HCT116 (cell line): Measurements from ENCODE around the gene SLC2A14. TPM values are rescaled to one million over a fixed set of nuclear protein-coding genes. Genes with fewer than 3 reads are reported as not detected.

Experiments
- ATAC-seq: fragments of 200-7000 bp; cut with Tn5 transposase; 2 replicates; pipeline ENCODE4 v1.9.1; 2020; ENCODE audit warnings: mild to moderate bottlenecking, moderate library complexity
- BruUV-seq: library from RNA; stranded (reverse); fragments of 400-500 nt; replicated peaks from 2 replicates; lab custom pipeline; 2021; lab: Mats Ljungman, UMichigan
- CTCF ChIA-PET: fragments of 300-600 bp; sonication (Branson Sonifier 250); formaldehyde crosslinking; loops from one replicate; lab custom pipeline; 2021; ENCODE audit warnings: antibody characterized with exemption; lab: Charles Lee
- POLR2A ChIA-PET: fragments of 300-600, 350-600 bp; sonication (Branson Sonifier 250); formaldehyde crosslinking; loops from one replicate; lab custom pipeline; 2021; ENCODE audit warnings: antibody characterized with exemption; lab: Charles Lee
- RAD21 ChIA-PET, 2 experiments: fragments of 300-600 bp; sonication (Branson Sonifier 250); formaldehyde crosslinking; loops; one replicate each; lab custom pipeline; 2023; ENCODE audit warnings: low total read pairs in 2 of 2; ENCODE audit not compliant: uncharacterized antibody in 2 of 2, unreplicated experiment in 2 of 2, low non-redundant PET in 1 of 2; lab: Charles Lee
- DNase-seq: peaks from one replicate; pipeline ENCODE4 v3.0.0-alpha.2; 2010; ENCODE audit warnings: low read depth, low spot score
- H2AFZ ChIP-seq: fragments of 200-600 bp; shearing (Covaris generic), sonication (generic); 2 replicates; pipeline ENCODE4 v1.6.1; 2017; ENCODE audit warnings: low read depth, mixed run types, mixed read lengths, antibody characterized with exemption, low read length; ENCODE audit not compliant: poor library complexity, severe bottlenecking
- H3K27ac ChIP-seq: 2 replicates; pipeline ENCODE4 v1.5.1; 2012; ENCODE audit warnings: low read depth, low read length
- H3K27me3 ChIP-seq: fragments of 200-600 bp; sonication (generic); 2 replicates; pipeline ENCODE4 v1.6.1; 2016; ENCODE audit warnings: mixed run types, low read length, mixed read lengths; ENCODE audit not compliant: insufficient read depth
- H3K36me3 ChIP-seq, 2 experiments: fragments of 200-500 bp in 1 of 2; fragments of 200-600 bp in 1 of 2; sonication (Bioruptor generic) in 1 of 2; sonication (generic) in 1 of 2; 2 replicates each; pipeline versions ENCODE4 v1.5.1 to v1.6.1; 2014 to 2016; ENCODE audit warnings: low read length in 2 of 2, inconsistent platforms in 1 of 2, mixed read lengths in 1 of 2, mixed run types in 1 of 2; ENCODE audit not compliant: insufficient read depth in 2 of 2, control insufficient read depth in 1 of 2
- H3K4me1 ChIP-seq, 2 experiments: fragments of 200-600 bp in 1 of 2; sonication (generic) in 1 of 2; 2 replicates each; pipeline versions ENCODE4 v1.5.1 to v1.6.1; 2012 to 2017; ENCODE audit warnings: low read length in 2 of 2, inconsistent platforms in 1 of 2, mild to moderate bottlenecking in 1 of 2, mixed read lengths in 1 of 2, mixed run types in 1 of 2, moderate library complexity in 1 of 2; ENCODE audit not compliant: insufficient read depth in 2 of 2, control insufficient read depth in 1 of 2
- H3K4me2 ChIP-seq: fragments of 200-600 bp; sonication (generic); 2 replicates; pipeline ENCODE4 v1.6.1; 2017; ENCODE audit warnings: mixed run types, low read length, mixed read lengths
- H3K4me3 ChIP-seq, 2 experiments: fragments of 200-600 bp in 1 of 2; sonication (generic) in 1 of 2; replicated peaks in 1 of 2; 2 replicates each; pipeline ENCODE4 v1.5.1; 2011 to 2016; ENCODE audit warnings: low read length in 2 of 2, control low read depth in 1 of 2, low read depth in 1 of 2, mild to moderate bottlenecking in 1 of 2, mixed read lengths in 1 of 2, mixed run types in 1 of 2
- H3K79me2 ChIP-seq: fragments of 200-600 bp; sonication (generic); 2 replicates; pipeline ENCODE4 v1.6.1; 2017; ENCODE audit warnings: mild to moderate bottlenecking, mixed run types, low read length, moderate library complexity, mixed read lengths; ENCODE audit not compliant: insufficient read depth
- H3K9ac ChIP-seq: fragments of 200-600 bp; sonication (generic); 2 replicates; pipeline ENCODE4 v1.6.1; 2016; ENCODE audit warnings: low read length, mixed read lengths
- H3K9me2 ChIP-seq: fragments of 200-600 bp; sonication (generic), shearing (Covaris generic); 2 replicates; pipeline ENCODE4 v1.6.1; 2017; ENCODE audit warnings: mixed run types, mild to moderate bottlenecking, moderate library complexity; ENCODE audit not compliant: insufficient read depth
- H3K9me3 ChIP-seq, 2 experiments: fragments of 200-500 bp in 1 of 2; fragments of 200-600 bp in 1 of 2; sonication (Bioruptor generic) in 1 of 2; sonication (generic) in 1 of 2; 2 replicates each; pipeline ENCODE4 v1.6.1; 2014 to 2017; ENCODE audit warnings: low read length in 2 of 2, mixed read lengths in 2 of 2, inconsistent platforms in 1 of 2, low read depth in 1 of 2, mild to moderate bottlenecking in 1 of 2, mixed run types in 1 of 2, moderate library complexity in 1 of 2; ENCODE audit not compliant: control insufficient read depth in 1 of 2, insufficient read depth in 1 of 2
- H4K20me1 ChIP-seq: fragments of 200-600 bp; sonication (generic), shearing (Covaris generic); 2 replicates; pipeline ENCODE4 v1.6.1; 2017; ENCODE audit warnings: mixed run types, mild to moderate bottlenecking, moderate library complexity; ENCODE audit not compliant: insufficient read depth
- ATF3 ChIP-seq: IDR thresholded peaks from 2 replicates; pipeline ENCODE4 v1.6.1; 2012
- CBX3 ChIP-seq: IDR thresholded peaks from 2 replicates; pipeline ENCODE4 v1.6.1; 2012; ENCODE audit warnings: low read depth
- CEBPB ChIP-seq: IDR thresholded peaks from 2 replicates; pipeline ENCODE4 v1.6.1; 2012; ENCODE audit warnings: low read depth
- CTCF ChIP-seq, 3 experiments: fragments of 200-600 bp in 1 of 3; sonication (generic) in 1 of 3; IDR thresholded peaks in 2 of 3; conservative IDR thresholded peaks in 1 of 3; 2 replicates each; pipeline ENCODE4 v1.5.1; 2012 to 2017; ENCODE audit warnings: low read depth in 2 of 3, low read length in 2 of 3, antibody characterized with exemption in 1 of 3, borderline replicate concordance in 1 of 3, control low read depth in 1 of 3, mild to moderate bottlenecking in 1 of 3, mixed read lengths in 1 of 3, mixed run types in 1 of 3, moderate library complexity in 1 of 3; ENCODE audit not compliant: insufficient read depth in 1 of 3
- EGR1 ChIP-seq: IDR thresholded peaks from 2 replicates; pipeline ENCODE4 v1.6.1; 2012; ENCODE audit warnings: low read depth
- ELF1 ChIP-seq: IDR thresholded peaks from 2 replicates; pipeline ENCODE4 v1.6.1; 2012; ENCODE audit warnings: low read depth, borderline replicate concordance
- EZH2 ChIP-seq: fragments of 200-600 bp; sonication (generic); IDR thresholded peaks from 2 replicates; pipeline ENCODE4 v1.6.1; 2017; ENCODE audit warnings: antibody characterized with exemption, mixed run types
- FOSL1 ChIP-seq: IDR thresholded peaks from 2 replicates; pipeline ENCODE4 v1.6.1; 2012; ENCODE audit warnings: low read depth
- JUND ChIP-seq: IDR thresholded peaks from 2 replicates; pipeline ENCODE4 v1.6.1; 2012
- POLR2AphosphoS5 ChIP-seq: IDR thresholded peaks from 2 replicates; pipeline ENCODE4 v1.6.1; 2011; ENCODE audit warnings: mild to moderate bottlenecking, low read depth, low read length, moderate library complexity
- RAD21 ChIP-seq: IDR thresholded peaks from 2 replicates; pipeline ENCODE4 v1.6.1; 2012; ENCODE audit warnings: low read depth, mild to moderate bottlenecking
- SIN3A ChIP-seq: IDR thresholded peaks from 2 replicates; pipeline ENCODE4 v1.6.1; 2012; ENCODE audit warnings: low read depth
- SRF ChIP-seq: IDR thresholded peaks from 2 replicates; pipeline ENCODE4 v1.6.1; 2012; ENCODE audit warnings: low read depth
- TCF7L2 ChIP-seq: IDR thresholded peaks from 2 replicates; pipeline ENCODE4 v1.7.0; 2011; ENCODE audit warnings: borderline replicate concordance, inconsistent platforms; ENCODE audit not compliant: insufficient read depth, insufficient read length; ENCODE audit errors: extremely low read depth
- ZNF274 ChIP-seq: fragments of 200-500 bp; sonication (Bioruptor generic); IDR thresholded peaks from 2 replicates; pipeline ENCODE4 v1.6.1; 2014; ENCODE audit warnings: mild to moderate bottlenecking, low read depth, low read length, inconsistent platforms
- intact Hi-C: fragments of 100-400 bp; cut with micrococcal nuclease; formaldehyde crosslinking; loops from 2 replicates; pipeline ENCODE4 v1.10.0; 2022
- total RNA-seq: library from RNA; stranded (reverse); gene quantifications from one replicate; pipeline ENCODE4 v1.2.1, GENCODE V29; 2021; ENCODE audit not compliant: unreplicated experiment
- TF ChIP-seq, protein P1 (sequence below): IDR thresholded peaks from 2 replicates; pipeline ENCODE4 v1.6.1; 2012; ENCODE audit warnings: low read depth
- TF ChIP-seq, protein P2 (sequence below): IDR thresholded peaks from 2 replicates; pipeline ENCODE4 v1.6.1; 2012

Gene SLC2A14
- total RNA-seq, 1 experiment from 2014 or later, result not detected

GRCh38 chr12:7787574-7788293 is 85.0 kb downstream of the SLC2A14 start:
- TF ChIP-seq ELF1 (no peak), CBX3 (no peak), EZH2 (no peak), EGR1 (no peak), TCF7L2 (no peak), POLR2AphosphoS5 (no peak), FOSL1 (no peak), CEBPB (no peak), ZNF274 (no peak), JUND (no peak), SIN3A (no peak), SRF (no peak), ATF3 (no peak), CTCF (IDR thresholded peaks at IDR 0.05 in 2 of 3, conservative IDR thresholded peaks at IDR 0.05 in 1 of 3; ENCODE audit: borderline replicate concordance in 1 of 3, insufficient read depth in 1 of 3, low read depth in 2 of 3, low read length in 2 of 3) (no peak), RAD21 (no peak)
- TF ChIP-seq, protein P1, sequence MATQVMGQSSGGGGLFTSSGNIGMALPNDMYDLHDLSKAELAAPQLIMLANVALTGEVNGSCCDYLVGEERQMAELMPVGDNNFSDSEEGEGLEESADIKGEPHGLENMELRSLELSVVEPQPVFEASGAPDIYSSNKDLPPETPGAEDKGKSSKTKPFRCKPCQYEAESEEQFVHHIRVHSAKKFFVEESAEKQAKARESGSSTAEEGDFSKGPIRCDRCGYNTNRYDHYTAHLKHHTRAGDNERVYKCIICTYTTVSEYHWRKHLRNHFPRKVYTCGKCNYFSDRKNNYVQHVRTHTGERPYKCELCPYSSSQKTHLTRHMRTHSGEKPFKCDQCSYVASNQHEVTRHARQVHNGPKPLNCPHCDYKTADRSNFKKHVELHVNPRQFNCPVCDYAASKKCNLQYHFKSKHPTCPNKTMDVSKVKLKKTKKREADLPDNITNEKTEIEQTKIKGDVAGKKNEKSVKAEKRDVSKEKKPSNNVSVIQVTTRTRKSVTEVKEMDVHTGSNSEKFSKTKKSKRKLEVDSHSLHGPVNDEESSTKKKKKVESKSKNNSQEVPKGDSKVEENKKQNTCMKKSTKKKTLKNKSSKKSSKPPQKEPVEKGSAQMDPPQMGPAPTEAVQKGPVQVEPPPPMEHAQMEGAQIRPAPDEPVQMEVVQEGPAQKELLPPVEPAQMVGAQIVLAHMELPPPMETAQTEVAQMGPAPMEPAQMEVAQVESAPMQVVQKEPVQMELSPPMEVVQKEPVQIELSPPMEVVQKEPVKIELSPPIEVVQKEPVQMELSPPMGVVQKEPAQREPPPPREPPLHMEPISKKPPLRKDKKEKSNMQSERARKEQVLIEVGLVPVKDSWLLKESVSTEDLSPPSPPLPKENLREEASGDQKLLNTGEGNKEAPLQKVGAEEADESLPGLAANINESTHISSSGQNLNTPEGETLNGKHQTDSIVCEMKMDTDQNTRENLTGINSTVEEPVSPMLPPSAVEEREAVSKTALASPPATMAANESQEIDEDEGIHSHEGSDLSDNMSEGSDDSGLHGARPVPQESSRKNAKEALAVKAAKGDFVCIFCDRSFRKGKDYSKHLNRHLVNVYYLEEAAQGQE, result no peak
- TF ChIP-seq, protein P2, sequence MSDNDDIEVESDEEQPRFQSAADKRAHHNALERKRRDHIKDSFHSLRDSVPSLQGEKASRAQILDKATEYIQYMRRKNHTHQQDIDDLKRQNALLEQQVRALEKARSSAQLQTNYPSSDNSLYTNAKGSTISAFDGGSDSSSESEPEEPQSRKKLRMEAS, result no peak
- Histone ChIP-seq H4K20me1 (no peaks in the 10 kb centered on the region), H3K9me2 (no peaks in the 10 kb centered on the region), H3K27ac (no peak overlapping the region), H3K4me2 (no peak overlapping the region), H3K27me3 (no peaks in the 10 kb centered on the region), H3K4me1 (no peaks in the 10 kb centered on the region), H3K79me2 (no peaks in the 10 kb centered on the region), H3K9me3 (no peaks in the 10 kb centered on the region), H3K4me3 (no peak overlapping the region), H2AFZ (no peak overlapping the region), H3K36me3 (no peaks in the 10 kb centered on the region), H3K9ac (no peak overlapping the region)
- DNase-seq, result no peak
- no TSS peak for BruUV-seq
- no peak for ATAC-seq
- POLR2A ChIA-PET, result no interaction called here
- intact Hi-C loops, result no loop called here
- RAD21 ChIA-PET, result no interaction called here
- CTCF ChIA-PET, result no interaction called here
